MM.1S (cell line): ENCODE measurements around the gene GABRB3.

Experiments
- DNase-seq: peaks from one replicate; pipeline ENCODE4 v3.0.0-alpha.2; 2015
- H2AFZ ChIP-seq: fragments of 300-600 bp; sonication (generic); 2 replicates; pipeline ENCODE4 v1.6.0; 2016; ENCODE audit warnings: antibody characterized with exemption, low read length
- H3F3A ChIP-seq: fragments of 300-600 bp; sonication (generic); 2 replicates; pipeline ENCODE4 v1.6.1; 2016; ENCODE audit warnings: mild to moderate bottlenecking, antibody characterized with exemption, low read length, moderate library complexity, mixed read lengths; ENCODE audit not compliant: insufficient read depth
- H3K27ac ChIP-seq: fragments of 300-600 bp; sonication (generic); 2 replicates; pipeline ENCODE4 v1.5.1; 2016; ENCODE audit warnings: mild to moderate bottlenecking, low read length
- H3K27me3 ChIP-seq: fragments of 300-600 bp; sonication (generic); replicated peaks from 2 replicates; pipeline ENCODE4 v1.6.0; 2016; ENCODE audit warnings: low read length; ENCODE audit not compliant: insufficient read depth
- H3K36me3 ChIP-seq: fragments of 300-600 bp; sonication (generic); replicated peaks from 2 replicates; pipeline ENCODE4 v1.6.1; 2016; ENCODE audit warnings: mild to moderate bottlenecking, low read length, mixed read lengths; ENCODE audit not compliant: insufficient read depth
- H3K4me1 ChIP-seq: fragments of 300-600 bp; sonication (generic); 2 replicates; pipeline ENCODE4 v1.6.1; 2016; ENCODE audit warnings: low read length, mixed read lengths
- H3K4me2 ChIP-seq: fragments of 300-600 bp; sonication (generic); 2 replicates; pipeline ENCODE4 v1.6.0; 2016; ENCODE audit warnings: low read depth, low read length
- H3K4me3 ChIP-seq: fragments of 300-600 bp; sonication (generic); 2 replicates; pipeline ENCODE4 v1.5.1; 2016; ENCODE audit warnings: low read length, mixed read lengths
- H3K79me2 ChIP-seq: fragments of 300-600 bp; sonication (generic); 2 replicates; pipeline ENCODE4 v1.6.1; 2016; ENCODE audit warnings: mixed run types, low read length, mixed read lengths
- H3K9ac ChIP-seq: fragments of 300-600 bp; sonication (generic); 2 replicates; pipeline ENCODE4 v1.6.1; 2016; ENCODE audit warnings: low read length, mixed read lengths
- H3K9me2 ChIP-seq: fragments of 300-600 bp; sonication (generic); replicated peaks from 2 replicates; pipeline ENCODE4 v1.6.1; 2016; ENCODE audit warnings: mild to moderate bottlenecking, low read length, mixed read lengths; ENCODE audit not compliant: insufficient read depth
- H3K9me3 ChIP-seq: fragments of 300-600 bp; sonication (generic); replicated peaks from 2 replicates; pipeline ENCODE4 v1.6.1; 2016; ENCODE audit warnings: mild to moderate bottlenecking, low read length, mixed read lengths; ENCODE audit not compliant: insufficient read depth
- H4K20me1 ChIP-seq: fragments of 300-600 bp; sonication (generic); 2 replicates; pipeline ENCODE4 v1.6.1; 2016; ENCODE audit warnings: mild to moderate bottlenecking, low read length, moderate library complexity, mixed read lengths; ENCODE audit not compliant: insufficient read depth
- CTCF ChIP-seq: fragments of 300-600 bp; sonication (generic); IDR thresholded peaks from 2 replicates; pipeline ENCODE4 v1.5.1; 2016; ENCODE audit warnings: antibody characterized with exemption, low read length, mixed read lengths
- EZH2 ChIP-seq: fragments of 300-600 bp; sonication (generic); optimal IDR thresholded peaks from 2 replicates; pipeline ENCODE3; 2017; ENCODE audit warnings: low read depth, mild to moderate bottlenecking, antibody characterized with exemption, low read length, mixed read lengths
- EZH2phosphoT487 ChIP-seq: fragments of 300-600 bp; sonication (generic); IDR thresholded peaks from 2 replicates; pipeline ENCODE4 v1.6.1; 2018; ENCODE audit warnings: antibody characterized with exemption, low read length

GABRB3 gene

DNA sequence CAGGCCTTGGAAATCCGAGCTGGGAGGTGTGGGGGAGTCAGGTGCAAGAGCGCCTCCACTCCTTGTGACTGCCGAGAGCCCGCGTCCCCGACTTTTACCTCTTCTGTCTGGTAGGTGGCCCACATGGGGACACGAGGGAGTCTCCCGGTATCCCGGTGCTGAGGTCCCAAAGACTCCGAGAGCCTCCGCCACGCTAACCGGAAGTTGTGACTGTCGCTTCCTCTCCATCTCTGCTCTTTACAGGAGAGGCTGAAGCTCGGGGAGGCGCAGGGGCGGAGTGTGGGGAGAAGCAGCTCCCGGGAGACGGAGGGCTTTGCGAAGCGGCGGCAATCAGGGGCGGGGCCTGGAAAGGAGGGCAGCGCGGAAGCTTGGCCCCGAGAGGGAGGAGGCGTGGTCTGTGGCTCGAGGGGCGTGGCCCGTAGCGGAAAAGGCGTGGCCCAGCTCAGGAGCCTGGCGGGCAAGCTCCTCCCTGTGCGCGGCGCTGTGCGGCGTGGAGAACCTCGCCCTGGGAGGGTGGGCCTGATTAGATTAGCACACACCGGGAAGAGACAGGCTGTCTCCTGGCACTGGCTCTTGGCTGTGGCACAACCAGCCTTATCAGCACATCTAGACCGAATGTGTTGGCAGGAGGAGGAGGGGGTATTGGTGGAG, 143.9 kb downstream of the GABRB3 start:
- TF ChIP-seq EZH2, result no peak
- no peak for TF ChIP-seq EZH2phosphoT487
- TF ChIP-seq CTCF, result no peak
- H3K9me3 ChIP-seq, result no peaks in the 10 kb centered on the region
- H3K27me3 ChIP-seq, result no peaks in the 10 kb centered on the region
- no peak overlapping the region for H3K27ac ChIP-seq
- no peak overlapping the region for H2AFZ ChIP-seq
- H4K20me1 ChIP-seq, result no peaks in the 10 kb centered on the region
- no peaks in the 10 kb centered on the region for H3K9me2 ChIP-seq
- H3F3A ChIP-seq, result no peaks in the 10 kb centered on the region
- H3K4me2 ChIP-seq, result no peak overlapping the region
- no peaks in the 10 kb centered on the region for H3K79me2 ChIP-seq
- H3K36me3 ChIP-seq, result no peaks in the 10 kb centered on the region
- H3K4me3 ChIP-seq, result no peak overlapping the region
- DNase-seq, result no peak
- no peaks in the 10 kb centered on the region for H3K4me1 ChIP-seq
- H3K9ac ChIP-seq, result no peak overlapping the region

- DNase-seq, result no peak
- no peak overlapping the region for H3K4me2 ChIP-seq
Measured at GRCh38 chr15:26628071-26628470, 144.8 kb downstream of the GABRB3 start.

GRCh38 chr15:26624128-26624527, 148.7 kb downstream of the GABRB3 start:
- no peaks in the 10 kb centered on the region for H3K4me1 ChIP-seq
- no peaks in the 10 kb centered on the region for H3K79me2 ChIP-seq
- no peak overlapping the region for H2AFZ ChIP-seq
- no peaks in the 10 kb centered on the region for H3F3A ChIP-seq
- no peaks in the 10 kb centered on the region for H4K20me1 ChIP-seq
- TF ChIP-seq CTCF, result no peak
- TF ChIP-seq EZH2phosphoT487, result no peak
- TF ChIP-seq EZH2, result no peak
- H3K4me2 ChIP-seq, result no peak overlapping the region
- no peak overlapping the region for H3K27ac ChIP-seq
- H3K9ac ChIP-seq, result no peak overlapping the region
- no peaks in the 10 kb centered on the region for H3K27me3 ChIP-seq
- H3K9me2 ChIP-seq, result no peaks in the 10 kb centered on the region
- no peaks in the 10 kb centered on the region for H3K36me3 ChIP-seq
- no peak for DNase-seq
- no peak overlapping the region for H3K4me3 ChIP-seq
- no peaks in the 10 kb centered on the region for H3K9me3 ChIP-seq

More at GRCh38 chr15:26628071-26628470, 144.8 kb downstream of the GABRB3 start:
- Histone ChIP-seq H2AFZ (no peak overlapping the region), H3K9ac (no peak overlapping the region), H3K4me3 (no peak overlapping the region), H3K36me3 (no peaks in the 10 kb centered on the region), H3K4me1 (no peaks in the 10 kb centered on the region), H3K9me2 (no peaks in the 10 kb centered on the region), H3K79me2 (no peaks in the 10 kb centered on the region), H3K9me3 (no peaks in the 10 kb centered on the region), H4K20me1 (no peaks in the 10 kb centered on the region), H3K27me3 (no peaks in the 10 kb centered on the region), H3F3A (no peaks in the 10 kb centered on the region), H3K27ac (no peak overlapping the region)
- no peak for TF ChIP-seq CTCF
